ENCODE measurements around the gene SPIRE2. TPM values are rescaled to one million over a fixed set of nuclear protein-coding genes. Genes with fewer than 3 reads are reported as not detected.
"Not testable (repeated sequence)": the region's sequence is repeated elsewhere in the genome, so short reads cannot be mapped to it uniquely, and the experiment has no call there.

SPIRE2 gene
- total and polyA plus RNA-seq, 5 experiments from 2014 or later, result 0.16 to 2.3 (median 1.0) TPM; not detected in 2

DNA sequence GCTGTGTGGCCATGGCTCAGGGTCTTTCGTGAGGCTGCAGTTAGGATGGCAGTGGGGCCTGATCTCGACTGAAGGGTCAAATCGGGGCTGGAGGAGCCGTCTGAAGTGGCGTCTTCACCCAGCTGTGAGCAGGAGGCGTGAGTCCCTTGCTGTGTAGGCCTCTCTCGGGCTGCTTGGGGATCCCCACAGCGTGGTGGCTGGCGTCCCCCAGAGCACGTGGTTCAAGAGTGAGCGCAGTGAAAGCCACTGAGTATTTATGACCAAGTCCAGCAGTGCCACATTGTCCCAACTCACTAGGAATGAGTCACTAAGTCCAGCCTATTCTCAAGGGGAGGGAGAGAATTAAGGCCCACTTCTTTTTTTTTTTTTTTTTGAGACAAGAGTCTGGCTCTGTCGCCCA lies 33.4 kb downstream of the SPIRE2 start:
- Mint-ChIP-seq H3K4me1 (peaks cover 18 to 40% (median 36%) of the 10 kb centered on the region in 4 donors), H3K36me3 (no peaks in the 10 kb centered on the region), H3K27me3 (no peaks in the 10 kb centered on the region), H3K9me3 (peaks cover 0 to 1% (median 0%) of the 10 kb centered on the region in 9 donors), H3K4me3 (no peak overlapping the region), H3K27ac (no peak overlapping the region)
- POLR2A ChIA-PET, result interaction anchor here (0.6 to 6.2 kb wide), 5 partner anchors 11 to 161 kb away, joined by 3 to 86 read pairs (median 10); partner anchors contain the start of gene TCF25
- DNase-seq (no peak), ATAC-seq (no peak)

GRCh38 chr16:89862732-89863131 lies 34.5 kb downstream of the SPIRE2 start:
- peaks cover 18 to 40% (median 36%) of the 10 kb centered on the region in 4 donors for H3K4me1 Mint-ChIP-seq
- DNase-seq (no peak), ATAC-seq (no peak)
- peaks cover 0 to under 1% (median 0%) of the 10 kb centered on the region in 3 donors for H3K36me3 Mint-ChIP-seq
- peak overlapping the region in 7 of 10 donors; percentile 53 to 75 (median 66) for H3K4me3 Mint-ChIP-seq
- H3K27ac Mint-ChIP-seq, result peak overlapping the region in 9 of 10 donors; percentile 84 to 96 (median 91)
- H3K9me3 Mint-ChIP-seq, result peaks cover 0 to 1% (median 0%) of the 10 kb centered on the region in 9 donors
- POLR2A ChIA-PET, result interaction anchor here (1.1 to 6.2 kb wide), 6 partner anchors 10 to 163 kb away, joined by 3 to 86 read pairs (median 8); partner anchors contain the start of genes SPATA2L and TCF25
- H3K27me3 Mint-ChIP-seq, result no peaks in the 10 kb centered on the region

- Mint-ChIP-seq H3K36me3 (peaks cover 0 to 2% (median 0%) of the 10 kb centered on the region in 3 donors), H3K9me3 (peaks cover 0 to 2% (median 0%) of the 10 kb centered on the region in 9 donors), H3K27me3 (no peaks in the 10 kb centered on the region), H3K4me1 (peaks cover 18 to 40% (median 36%) of the 10 kb centered on the region in 4 donors), H3K4me3 (peak overlapping the region; percentile 53 to 75 (median 64)), H3K27ac (peak overlapping the region; percentile 85 to 96 (median 92))
- peak in 5 of 10 donors; percentile 18 to 56 (median 45) for DNase-seq
- POLR2A ChIA-PET, result interaction anchor here (0.9 to 6.2 kb wide), 11 partner anchors 8 to 170 kb away, joined by 3 to 86 read pairs (median 4); partner anchors contain the start of genes SPATA2L and TCF25
- ATAC-seq, result peak; percentile 60 to 68
Measured at GRCh38 chr16:89863741-89864526, 35.7 kb downstream of the SPIRE2 start.

DNA sequence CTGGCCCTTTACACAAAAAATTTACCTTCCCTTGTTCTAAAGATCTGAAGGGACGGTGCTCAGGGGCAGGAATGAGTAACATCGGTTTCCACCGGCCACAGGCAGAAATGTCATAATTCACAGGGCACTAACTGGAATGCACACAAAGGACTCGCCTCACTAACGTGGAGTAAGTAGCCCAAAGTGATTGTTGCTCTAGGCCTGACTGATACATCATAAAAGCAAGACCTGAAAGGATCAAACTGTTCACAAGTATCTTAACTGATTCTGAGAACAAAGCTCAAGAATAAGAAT lies 36.2 kb downstream of the SPIRE2 start:
- Mint-ChIP-seq H3K27ac (peak overlapping the region in 9 of 10 donors; percentile 85 to 96 (median 91)), H3K4me3 (peak overlapping the region in 8 of 10 donors; percentile 7 to 69 (median 44)), H3K27me3 (no peaks in the 10 kb centered on the region), H3K9me3 (peaks cover 0 to 2% (median 0%) of the 10 kb centered on the region in 9 donors), H3K4me1 (peaks cover 18 to 40% (median 36%) of the 10 kb centered on the region in 4 donors), H3K36me3 (peaks cover 0 to 2% (median 0%) of the 10 kb centered on the region in 3 donors)
- ATAC-seq (no peak), DNase-seq (no peak)
- POLR2A ChIA-PET, result interaction anchor here (0.9 to 6.2 kb wide), 8 partner anchors 8 to 170 kb away, joined by 3 to 86 read pairs (median 5); partner anchors contain the start of genes SPATA2L and TCF25

DNA sequence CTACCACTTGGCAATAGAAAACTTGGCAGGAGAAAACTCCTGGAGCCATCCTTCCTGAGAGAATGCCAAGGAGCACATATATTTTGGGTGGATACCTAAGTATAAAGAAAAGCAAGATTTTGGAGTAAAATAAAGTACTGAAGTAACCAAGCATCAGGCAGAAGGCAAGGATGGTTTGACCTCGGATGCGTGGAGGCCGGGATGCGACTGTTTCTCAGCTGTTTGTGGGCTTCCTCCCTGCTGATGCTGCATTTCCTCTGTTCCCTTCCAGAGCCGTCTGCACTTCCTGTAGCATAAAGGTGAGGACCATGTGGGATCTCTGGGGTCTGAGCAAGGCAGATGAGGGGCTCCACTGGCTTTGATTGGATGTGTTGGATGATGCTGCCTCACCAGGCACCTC lies 39.6 kb downstream of the SPIRE2 start:
- no peak for ATAC-seq
- Mint-ChIP-seq H3K4me3 (no peak overlapping the region), H3K9me3 (peaks cover 0 to 2% (median 0%) of the 10 kb centered on the region in 9 donors), H3K27ac (no peak overlapping the region), H3K36me3 (peaks cover 0 to 2% (median 0%) of the 10 kb centered on the region in 3 donors), H3K4me1 (peaks cover 11 to 36% (median 30%) of the 10 kb centered on the region in 4 donors), H3K27me3 (no peaks in the 10 kb centered on the region)
- no peak for DNase-seq
- POLR2A ChIA-PET, result interaction anchor here (0.6 kb wide), 1 partner anchor 9 kb away, joined by 3 read pairs; no protein-coding TSS in a partner anchor

DNA sequence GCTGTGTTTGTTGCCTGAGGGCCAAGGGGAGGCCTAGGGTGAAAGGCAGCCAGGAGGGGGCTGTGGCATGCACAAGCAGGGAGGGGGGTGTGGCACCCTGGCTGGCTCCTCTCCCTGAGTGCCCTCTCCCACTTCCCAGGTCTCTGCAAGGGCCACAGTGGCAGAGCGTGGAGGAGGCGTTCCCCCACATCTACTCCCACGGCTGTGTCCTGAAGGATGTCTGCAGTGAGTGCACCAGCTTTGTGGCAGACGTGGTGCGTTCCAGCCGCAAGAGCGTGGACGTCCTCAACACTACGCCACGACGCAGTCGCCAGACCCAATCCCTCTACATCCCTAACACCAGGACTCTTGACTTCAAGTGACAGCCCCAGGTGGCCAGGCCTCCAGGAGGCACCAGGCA lies 41.6 kb downstream of the SPIRE2 start:
- Mint-ChIP-seq H3K4me1 (peaks cover 1 to 23% (median 14%) of the 10 kb centered on the region in 4 donors), H3K27ac (peak overlapping the region in 3 of 10 donors; percentile 51 to 53 (median 52)), H3K9me3 (peaks cover 0 to 11% (median 2%) of the 10 kb centered on the region in 9 donors), H3K4me3 (no peak overlapping the region), H3K36me3 (peaks cover under 1 to 8% (median 1%) of the 10 kb centered on the region in 3 donors), H3K27me3 (no peaks in the 10 kb centered on the region)
- POLR2A ChIA-PET, result no interaction called here
- ATAC-seq (no peak), DNase-seq (no peak)

DNA sequence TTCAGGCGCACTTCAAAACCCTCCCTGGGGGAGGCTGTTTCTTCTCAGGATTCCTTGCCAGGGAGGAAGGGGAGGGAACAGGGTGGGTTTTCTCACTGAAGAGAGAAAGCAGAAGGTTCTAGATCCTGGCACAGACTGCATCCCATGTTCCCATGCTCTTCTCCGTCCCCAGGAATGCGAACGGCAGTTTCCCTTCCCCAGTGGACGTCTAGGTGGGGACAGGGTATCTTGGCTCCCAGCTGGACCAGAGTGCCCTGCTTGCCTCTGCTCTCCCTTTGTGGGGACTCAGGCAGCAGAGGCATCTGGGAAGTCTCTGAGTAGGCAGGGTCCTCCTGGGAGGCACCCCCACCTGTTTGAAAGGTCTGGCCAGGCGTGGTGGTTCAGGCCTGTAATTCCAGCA lies 42.2 kb downstream of the SPIRE2 start:
- peaks cover 0 to 16% (median 7%) of the 10 kb centered on the region in 9 donors for H3K9me3 Mint-ChIP-seq
- DNase-seq (no peak), ATAC-seq (no peak)
- H3K4me1 Mint-ChIP-seq, result peaks cover 3 to 21% (median 16%) of the 10 kb centered on the region in 4 donors
- peaks cover 5 to 12% (median 7%) of the 10 kb centered on the region in 3 donors for H3K36me3 Mint-ChIP-seq
- POLR2A ChIA-PET, result interaction anchor here (3.6 kb wide), 1 partner anchor 8 kb away, joined by 86 read pairs; no protein-coding TSS in a partner anchor
- H3K27ac Mint-ChIP-seq, result no peak overlapping the region
- no peaks in the 10 kb centered on the region for H3K27me3 Mint-ChIP-seq
- peak overlapping the region in 1 of 10 donors; percentile 39 for H3K4me3 Mint-ChIP-seq

GRCh38 chr16:89871895-89872294 lies 43.6 kb downstream of the SPIRE2 start:
- POLR2A ChIA-PET, result interaction anchor here (2.4 to 3.6 kb wide), 2 partner anchors 10 to 149 kb away, joined by 30 to 86 read pairs; no protein-coding TSS in a partner anchor
- H3K9me3 Mint-ChIP-seq, result peaks cover 0 to 16% (median 8%) of the 10 kb centered on the region in 9 donors
- H3K4me3 Mint-ChIP-seq, result peak overlapping the region in 7 of 10 donors; percentile 22 to 96 (median 89)
- H3K27me3 Mint-ChIP-seq, result no peaks in the 10 kb centered on the region
- peaks cover 3 to 21% (median 16%) of the 10 kb centered on the region in 4 donors for H3K4me1 Mint-ChIP-seq
- no peak for DNase-seq
- peak overlapping the region in 9 of 10 donors; percentile 75 to 99 (median 96) for H3K27ac Mint-ChIP-seq
- peaks cover 6 to 17% (median 12%) of the 10 kb centered on the region in 3 donors for H3K36me3 Mint-ChIP-seq
- no peak for ATAC-seq

DNA sequence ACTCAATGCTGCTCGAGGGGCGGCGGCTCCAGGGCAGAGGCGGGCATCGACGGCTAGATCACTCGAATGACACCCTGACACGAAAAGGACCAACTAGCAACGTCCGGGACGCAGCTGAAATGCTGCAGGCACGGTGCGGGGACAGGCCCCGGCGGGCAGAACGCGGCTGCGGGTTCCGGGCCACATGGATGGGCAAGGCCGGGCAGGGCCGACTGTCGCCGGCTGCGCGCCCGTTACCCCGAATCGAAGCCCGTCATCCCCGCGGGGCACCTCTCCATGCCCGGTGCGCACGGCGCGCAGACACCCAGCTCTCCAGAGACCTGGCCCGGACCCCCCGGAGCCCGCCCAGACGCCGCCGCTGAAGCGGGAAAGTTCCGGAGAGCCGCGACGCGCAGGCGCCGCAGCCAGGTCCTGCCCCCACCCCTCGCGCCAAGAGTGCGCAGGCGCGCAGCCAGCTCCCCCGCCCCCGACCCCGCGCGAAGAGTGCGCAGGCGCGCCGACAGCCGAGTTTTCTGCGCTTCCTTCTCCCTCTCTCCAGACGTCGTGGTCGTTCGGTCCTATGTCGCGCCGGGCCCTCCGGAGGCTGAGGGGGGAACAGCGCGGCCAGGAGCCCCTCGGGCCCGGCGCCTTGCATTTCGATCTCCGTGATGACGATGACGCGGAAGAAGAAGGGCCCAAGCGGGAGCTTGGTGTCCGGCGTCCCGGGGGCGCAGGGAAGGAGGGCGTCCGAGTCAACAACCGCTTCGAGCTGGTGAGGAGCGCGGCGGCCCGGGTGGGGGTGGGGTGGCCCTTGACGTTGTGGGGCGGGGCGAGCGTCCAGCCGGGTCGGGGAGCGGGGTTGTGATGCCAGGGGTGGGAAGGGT lies 45.1 kb downstream of the SPIRE2 start, which contains the start of gene TCF25:
TSS of gene TCF25 (plus strand) at position 484 of the 863 bp plus-strand sequence. CDS start at position 560, 76 bp downstream.
- peak within 1 kb of the TSS; percentile 75 to 99 (median 98) for H3K27ac Mint-ChIP-seq
- no peaks in the 10 kb centered on the region for H3K27me3 Mint-ChIP-seq
- H3K4me1 Mint-ChIP-seq, result peaks cover 3 to 24% (median 21%) of the 10 kb centered on the region in 4 donors
- H3K4me3 Mint-ChIP-seq, result peak within 1 kb of the TSS; percentile 86 to 96 (median 91)
- H3K9me3 Mint-ChIP-seq, result peaks cover 0 to 16% (median 8%) of the 10 kb centered on the region in 9 donors
- POLR2A ChIA-PET, result interaction anchor here (0.5 to 3.6 kb wide), 28 partner anchors 8 to 656 kb away, joined by 3 to 86 read pairs (median 4); partner anchors contain the start of genes CDK10, CHMP1A, DBNDD1 and FANCA
- DNase-seq (peak; percentile 79 to 93 (median 86)), ATAC-seq (peak; percentile 42 to 59)
- peaks cover 6 to 21% (median 15%) of the 10 kb centered on the region in 3 donors for H3K36me3 Mint-ChIP-seq

DNA sequence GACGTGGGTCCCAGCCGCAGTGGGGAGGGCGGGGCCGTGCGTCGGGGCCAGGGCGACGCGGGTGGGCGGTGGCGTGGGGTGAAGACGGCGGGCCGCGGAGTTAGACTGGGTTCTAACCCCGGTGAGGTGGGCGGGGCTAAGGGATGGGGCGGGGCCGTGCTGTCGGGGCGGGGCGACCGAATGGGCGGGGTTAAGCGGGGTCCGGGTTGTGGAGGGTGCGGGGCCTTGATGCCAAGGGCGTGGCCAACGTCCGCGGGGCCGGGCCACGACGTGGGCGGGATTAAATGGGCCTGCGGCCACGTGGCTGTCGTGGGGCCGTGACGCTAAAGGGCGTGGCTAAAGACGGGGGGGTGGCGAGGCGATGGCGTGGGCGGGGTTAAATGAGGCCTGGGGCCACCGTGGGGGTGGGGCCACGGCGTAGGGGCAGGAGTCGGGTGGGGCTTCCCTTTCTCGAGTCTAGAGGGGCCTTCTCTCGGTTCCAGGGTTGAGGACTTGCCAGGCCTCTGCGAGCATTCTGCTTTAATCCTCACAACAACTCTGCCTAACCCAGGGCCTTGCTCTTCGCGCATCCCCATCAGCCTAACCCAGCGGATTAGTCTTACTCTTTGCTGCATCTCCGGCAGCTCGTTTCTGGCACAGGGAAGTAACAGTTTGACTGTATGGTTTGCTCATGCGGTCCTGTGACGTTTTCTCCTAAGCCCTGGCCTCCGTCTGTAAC lies 45.9 kb downstream of the SPIRE2 start:
- DNase-seq, result peak; percentile 89 to 96 (median 92)
- H3K4me3 Mint-ChIP-seq, result peak overlapping the region; percentile 83 to 96 (median 91)
- POLR2A ChIA-PET, result interaction anchor here (0.6 to 3.6 kb wide), 19 partner anchors 10 to 283 kb away, joined by 3 to 86 read pairs (median 5); partner anchors contain the start of genes CDK10 and SPATA2L
- ATAC-seq, result peak; percentile 70 to 82
- H3K36me3 Mint-ChIP-seq, result peaks cover 6 to 27% (median 15%) of the 10 kb centered on the region in 3 donors
- H3K27me3 Mint-ChIP-seq, result no peaks in the 10 kb centered on the region
- peak overlapping the region; percentile 63 to 99 (median 98) for H3K27ac Mint-ChIP-seq
- peaks cover 3 to 26% (median 21%) of the 10 kb centered on the region in 4 donors for H3K4me1 Mint-ChIP-seq
- H3K9me3 Mint-ChIP-seq, result peaks cover 0 to 16% (median 8%) of the 10 kb centered on the region in 9 donors

DNA sequence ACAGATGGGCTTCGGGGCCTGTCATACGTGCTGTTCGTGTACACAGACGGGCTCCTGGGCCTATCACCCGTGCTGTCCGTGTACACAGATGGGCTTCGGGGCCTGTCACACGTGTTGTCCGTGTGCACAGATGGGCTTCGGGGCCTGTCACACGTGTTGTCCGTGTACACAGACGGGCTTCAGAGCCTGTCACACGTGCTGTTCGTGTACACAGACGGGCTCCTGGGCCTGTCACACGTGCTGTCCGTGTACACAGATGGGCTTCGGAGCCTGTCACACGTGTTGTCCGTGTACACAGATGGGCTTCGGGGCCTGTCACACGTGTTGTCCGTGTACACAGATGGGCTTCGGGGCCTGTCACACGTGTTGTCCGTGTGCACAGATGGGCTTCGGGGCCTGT lies 50.8 kb downstream of the SPIRE2 start:
- H3K27ac Mint-ChIP-seq, H3K27me3 Mint-ChIP-seq, ATAC-seq, H3K4me3 Mint-ChIP-seq, POLR2A ChIA-PET, DNase-seq: not testable (repeated sequence)
- H3K36me3 Mint-ChIP-seq, result peaks cover 6 to 69% (median 25%) of the 10 kb centered on the region in 3 donors
- peaks cover 0 to 11% (median 8%) of the 10 kb centered on the region in 9 donors for H3K9me3 Mint-ChIP-seq
- H3K4me1 Mint-ChIP-seq, result peaks cover 7 to 32% (median 24%) of the 10 kb centered on the region in 4 donors
